Measurements from ENCODE around the gene TTLL5.

Gene TTLL5

DNA sequence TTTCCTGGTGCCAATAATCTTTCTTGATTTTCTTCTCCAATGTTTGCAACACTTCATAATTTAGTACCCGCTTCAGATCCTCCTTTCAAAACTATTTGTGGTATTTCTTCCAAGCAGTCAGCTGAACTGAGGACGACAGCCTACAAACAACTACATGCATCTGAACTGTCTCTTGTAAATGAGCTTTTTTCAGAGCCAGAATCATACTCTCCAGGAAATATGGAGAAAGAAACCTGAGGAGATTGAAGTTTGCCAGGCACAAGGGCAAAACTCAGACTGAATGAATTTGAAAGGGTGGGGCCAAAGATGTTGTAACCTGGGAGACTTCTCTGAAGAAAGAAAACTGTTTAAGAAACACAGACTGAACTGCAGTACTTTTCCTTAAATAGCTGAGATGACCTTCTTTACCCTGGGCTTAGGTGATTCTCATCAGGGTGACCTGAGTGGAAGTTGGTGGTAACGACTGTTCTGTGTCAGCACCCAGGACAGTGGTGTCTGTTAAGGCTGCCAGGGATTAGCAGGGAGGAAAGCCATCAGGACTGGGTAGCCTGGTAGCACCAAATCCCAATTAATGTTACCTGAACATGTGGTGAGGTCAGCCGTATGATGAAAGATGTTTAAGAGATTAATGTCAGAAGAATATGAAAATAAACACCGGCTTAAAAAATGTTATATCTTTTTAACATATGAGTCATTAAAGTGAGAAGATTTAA is 225.7 kb downstream of the TTLL5 start:
- Histone ChIP-seq H3K18ac (ENCODE audit: low read length) (no peak overlapping the region), H2BK15ac (ENCODE audit: low read length) (no peak overlapping the region), H3K27me3 (ENCODE audit: control insufficient read depth in 3 of 3, insufficient read depth in 3 of 3, low read depth in 1 of 3, low read length in 3 of 3) (no peaks in the 10 kb centered on the region), H2BK5ac (ENCODE audit: low read length) (no peak overlapping the region), H4K8ac (ENCODE audit: low read depth, low read length) (no peak overlapping the region), H3K4me3 (ENCODE audit: low read length in 2 of 2) (no peak overlapping the region), H3K79me1 (ENCODE audit: low read depth, low read length) (no peaks in the 10 kb centered on the region), H2AK5ac (ENCODE audit: low read depth, low read length) (no peak overlapping the region), H3K4me2 (ENCODE audit: insufficient read depth, low read length, poor library complexity, severe bottlenecking) (no peak overlapping the region), H2BK12ac (ENCODE audit: low read length) (no peak overlapping the region), H4K91ac (ENCODE audit: low read depth, low read length, poor library complexity) (no peak overlapping the region), H3K9me3 (replicated peaks in 1 of 2; ENCODE audit: control insufficient read depth in 2 of 2, insufficient read depth in 1 of 2, low read depth in 1 of 2, low read length in 2 of 2) (no peaks in the 10 kb centered on the region), H3K14ac (ENCODE audit: low read length) (no peak overlapping the region), H2BK120ac (ENCODE audit: low read depth, low read length) (no peak overlapping the region), H2AFZ (ENCODE audit: low read length) (no peak overlapping the region), H3K23ac (ENCODE audit: low read depth, low read length, poor library complexity) (no peak overlapping the region), H3K4ac (ENCODE audit: low read length) (no peak overlapping the region), H3K4me1 (ENCODE audit: control insufficient read depth in 2 of 2, insufficient read depth in 1 of 2, low read depth in 1 of 2, low read length in 2 of 2) (no peaks in the 10 kb centered on the region), H3K27ac (replicated peaks; ENCODE audit: low read length) (no peak overlapping the region), H3K36me3 (replicated peaks in 1 of 2; ENCODE audit: control insufficient read depth in 2 of 2, insufficient read depth in 2 of 2, low read length in 2 of 2) (peaks cover 0 to 27% of the 10 kb centered on the region in 2 donors), H3K9ac (ENCODE audit: low read depth, low read length, poor library complexity) (no peak overlapping the region)
- no peak for DNase-seq (ENCODE audit: low spot score)
- WGBS, 2 donors (ENCODE audit: extremely low coverage in 2 of 2, insufficient read length in 2 of 2, insufficient replicate concordance in 1 of 2) = no CpG with 5 or more reads among the region's 5 CpGs

DNA sequence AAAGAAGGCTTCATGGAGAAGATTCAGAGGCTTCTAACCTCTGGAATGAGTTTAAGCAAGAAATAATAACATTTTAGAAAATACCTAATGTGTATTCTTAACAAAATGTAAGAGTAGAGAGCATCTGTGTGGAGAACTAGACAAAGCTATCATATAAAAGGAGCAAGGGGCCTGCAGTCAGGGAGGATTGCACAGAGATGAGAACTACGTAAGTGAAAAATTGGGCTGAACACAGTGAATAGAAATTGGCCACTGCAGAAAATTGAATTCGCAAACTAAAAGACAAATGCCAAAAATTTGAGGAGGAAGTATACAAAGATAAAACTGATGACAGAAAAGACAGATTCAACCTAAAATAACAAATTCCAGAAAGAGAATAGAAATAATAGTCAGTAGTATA is 227.9 kb downstream of the TTLL5 start:
- H2BK120ac ChIP-seq (ENCODE audit: low read depth, low read length) = no peak overlapping the region
- no peak overlapping the region for H2BK12ac ChIP-seq (ENCODE audit: low read length)
- no peak overlapping the region for H2BK15ac ChIP-seq (ENCODE audit: low read length)
- no peak overlapping the region for H2AK5ac ChIP-seq (ENCODE audit: low read depth, low read length)
- no peak overlapping the region for H3K4me3 ChIP-seq (ENCODE audit: low read length in 2 of 2)
- peaks cover 0 to 20% of the 10 kb centered on the region in 2 donors for H3K36me3 ChIP-seq (replicated peaks in 1 of 2; ENCODE audit: control insufficient read depth in 2 of 2, insufficient read depth in 2 of 2, low read length in 2 of 2)
- no peak overlapping the region for H3K18ac ChIP-seq (ENCODE audit: low read length)
- H4K8ac ChIP-seq (ENCODE audit: low read depth, low read length) = no peak overlapping the region
- no peak overlapping the region for H3K14ac ChIP-seq (ENCODE audit: low read length)
- H3K9me3 ChIP-seq (replicated peaks in 1 of 2; ENCODE audit: control insufficient read depth in 2 of 2, insufficient read depth in 1 of 2, low read depth in 1 of 2, low read length in 2 of 2) = no peaks in the 10 kb centered on the region
- no peak overlapping the region for H2BK5ac ChIP-seq (ENCODE audit: low read length)
- no peaks in the 10 kb centered on the region for H3K27me3 ChIP-seq (ENCODE audit: control insufficient read depth in 3 of 3, insufficient read depth in 3 of 3, low read depth in 1 of 3, low read length in 3 of 3)
- no peak overlapping the region for H3K4ac ChIP-seq (ENCODE audit: low read length)
- no peak for DNase-seq (ENCODE audit: low spot score)
- no peak overlapping the region for H3K23ac ChIP-seq (ENCODE audit: low read depth, low read length, poor library complexity)
- no peak overlapping the region for H2AFZ ChIP-seq (ENCODE audit: low read length)
- no CpG with 5 or more reads among the region's 2 CpGs for WGBS, 2 donors (ENCODE audit: extremely low coverage in 2 of 2, insufficient read length in 2 of 2, insufficient replicate concordance in 1 of 2)
- no peaks in the 10 kb centered on the region for H3K4me1 ChIP-seq (ENCODE audit: control insufficient read depth in 2 of 2, insufficient read depth in 1 of 2, low read depth in 1 of 2, low read length in 2 of 2)
- H3K27ac ChIP-seq (replicated peaks; ENCODE audit: low read length) = no peak overlapping the region
- H3K9ac ChIP-seq (ENCODE audit: low read depth, low read length, poor library complexity) = no peak overlapping the region
- H3K79me1 ChIP-seq (ENCODE audit: low read depth, low read length) = no peaks in the 10 kb centered on the region
- H4K91ac ChIP-seq (ENCODE audit: low read depth, low read length, poor library complexity) = no peak overlapping the region
- H3K4me2 ChIP-seq (ENCODE audit: insufficient read depth, low read length, poor library complexity, severe bottlenecking) = no peak overlapping the region

DNA sequence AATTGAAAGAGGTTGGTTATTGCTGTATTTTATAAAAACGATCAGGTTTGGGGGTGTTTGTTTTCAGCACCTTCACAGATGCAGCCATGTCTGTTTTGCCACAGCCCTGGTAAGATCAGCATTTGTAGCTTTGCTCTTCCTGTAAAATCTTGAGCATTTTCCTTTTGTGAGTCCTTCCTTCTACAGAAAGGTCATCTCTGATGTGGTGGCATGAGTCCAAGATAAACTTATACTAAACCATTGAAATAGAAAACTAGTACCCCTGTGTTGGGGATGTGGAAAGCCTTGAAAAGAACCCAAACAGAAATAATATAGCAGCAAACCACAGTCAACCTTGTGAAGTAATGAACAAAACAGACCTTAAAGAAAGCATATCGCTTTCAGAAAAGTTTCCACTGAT is 235.3 kb downstream of the TTLL5 start:
- Histone ChIP-seq H3K4ac (ENCODE audit: low read length) (no peak overlapping the region), H3K36me3 (replicated peaks in 1 of 2; ENCODE audit: control insufficient read depth in 2 of 2, insufficient read depth in 2 of 2, low read length in 2 of 2) (peaks cover 0 to under 1% of the 10 kb centered on the region in 2 donors), H3K9ac (ENCODE audit: low read depth, low read length, poor library complexity) (no peak overlapping the region), H3K4me2 (ENCODE audit: insufficient read depth, low read length, poor library complexity, severe bottlenecking) (no peak overlapping the region), H3K4me1 (ENCODE audit: control insufficient read depth in 2 of 2, insufficient read depth in 1 of 2, low read depth in 1 of 2, low read length in 2 of 2) (no peaks in the 10 kb centered on the region), H4K91ac (ENCODE audit: low read depth, low read length, poor library complexity) (no peak overlapping the region), H3K27me3 (ENCODE audit: control insufficient read depth in 3 of 3, insufficient read depth in 3 of 3, low read depth in 1 of 3, low read length in 3 of 3) (no peaks in the 10 kb centered on the region), H2BK120ac (ENCODE audit: low read depth, low read length) (no peak overlapping the region), H4K8ac (ENCODE audit: low read depth, low read length) (no peak overlapping the region), H2BK12ac (ENCODE audit: low read length) (no peak overlapping the region), H3K23ac (ENCODE audit: low read depth, low read length, poor library complexity) (no peak overlapping the region), H3K4me3 (ENCODE audit: low read length in 2 of 2) (no peak overlapping the region), H3K9me3 (replicated peaks in 1 of 2; ENCODE audit: control insufficient read depth in 2 of 2, insufficient read depth in 1 of 2, low read depth in 1 of 2, low read length in 2 of 2) (no peaks in the 10 kb centered on the region), H2AFZ (ENCODE audit: low read length) (no peak overlapping the region), H2BK15ac (ENCODE audit: low read length) (no peak overlapping the region), H3K14ac (ENCODE audit: low read length) (no peak overlapping the region), H2BK5ac (ENCODE audit: low read length) (no peak overlapping the region), H3K79me1 (ENCODE audit: low read depth, low read length) (no peaks in the 10 kb centered on the region), H2AK5ac (ENCODE audit: low read depth, low read length) (no peak overlapping the region), H3K18ac (ENCODE audit: low read length) (no peak overlapping the region), H3K27ac (replicated peaks; ENCODE audit: low read length) (no peak overlapping the region)
- WGBS, 2 donors (ENCODE audit: extremely low coverage in 2 of 2, insufficient read length in 2 of 2, insufficient replicate concordance in 1 of 2) = no CpG with 5 or more reads among the region's 2 CpGs
- DNase-seq (ENCODE audit: low spot score) = no peak

DNA sequence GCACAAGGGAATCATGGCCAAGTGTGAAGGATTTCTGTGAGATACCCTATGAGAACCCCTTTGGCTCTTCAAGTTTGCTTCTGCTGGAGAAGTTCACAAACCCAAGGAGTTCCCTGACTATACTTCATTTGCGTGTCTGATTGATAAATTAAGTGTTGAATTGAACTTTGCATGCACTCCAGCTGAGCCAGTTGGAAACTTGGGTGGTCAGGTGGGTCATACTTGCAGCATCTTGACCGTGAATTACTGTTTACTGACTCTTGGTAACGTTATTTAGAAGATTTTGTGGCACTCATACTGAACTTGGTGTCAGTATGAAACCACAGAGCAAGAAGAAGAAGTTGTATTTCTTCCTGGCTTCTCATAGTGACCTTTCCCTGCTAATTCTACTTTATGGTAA is 243.3 kb downstream of the TTLL5 start:
- Histone ChIP-seq H3K9me3 (replicated peaks in 1 of 2; ENCODE audit: control insufficient read depth in 2 of 2, insufficient read depth in 1 of 2, low read depth in 1 of 2, low read length in 2 of 2) (no peaks in the 10 kb centered on the region), H2BK12ac (ENCODE audit: low read length) (no peak overlapping the region), H3K79me1 (ENCODE audit: low read depth, low read length) (no peaks in the 10 kb centered on the region), H3K27me3 (ENCODE audit: control insufficient read depth in 3 of 3, insufficient read depth in 3 of 3, low read depth in 1 of 3, low read length in 3 of 3) (no peaks in the 10 kb centered on the region), H4K8ac (ENCODE audit: low read depth, low read length) (no peak overlapping the region), H2BK15ac (ENCODE audit: low read length) (no peak overlapping the region), H3K4me3 (ENCODE audit: low read length in 2 of 2) (no peak overlapping the region), H3K14ac (ENCODE audit: low read length) (no peak overlapping the region), H2AK5ac (ENCODE audit: low read depth, low read length) (no peak overlapping the region), H4K91ac (ENCODE audit: low read depth, low read length, poor library complexity) (no peak overlapping the region), H3K23ac (ENCODE audit: low read depth, low read length, poor library complexity) (no peak overlapping the region), H3K4me1 (ENCODE audit: control insufficient read depth in 2 of 2, insufficient read depth in 1 of 2, low read depth in 1 of 2, low read length in 2 of 2) (peaks cover 0 to 3% of the 10 kb centered on the region in 2 donors), H2BK5ac (ENCODE audit: low read length) (no peak overlapping the region), H3K9ac (ENCODE audit: low read depth, low read length, poor library complexity) (no peak overlapping the region), H3K36me3 (replicated peaks in 1 of 2; ENCODE audit: control insufficient read depth in 2 of 2, insufficient read depth in 2 of 2, low read length in 2 of 2) (peaks cover 9 to 24% of the 10 kb centered on the region in 2 donors), H3K4ac (ENCODE audit: low read length) (no peak overlapping the region), H3K4me2 (ENCODE audit: insufficient read depth, low read length, poor library complexity, severe bottlenecking) (no peak overlapping the region), H2BK120ac (ENCODE audit: low read depth, low read length) (no peak overlapping the region), H2AFZ (ENCODE audit: low read length) (no peak overlapping the region), H3K27ac (replicated peaks; ENCODE audit: low read length) (no peak overlapping the region), H3K18ac (ENCODE audit: low read length) (no peak overlapping the region)
- DNase-seq (ENCODE audit: low spot score) = no peak
- no CpG with 5 or more reads among the region's 3 CpGs for WGBS, 2 donors (ENCODE audit: extremely low coverage in 2 of 2, insufficient read length in 2 of 2, insufficient replicate concordance in 1 of 2)

Measured in neuronal stem cell (in vitro differentiated cells).